ENCODE data around the gene CFD. TPM values are rescaled to one million over a fixed set of nuclear protein-coding genes. Genes with fewer than 3 reads are reported as not detected.
A peak's percentile ranks its signal among the peaks of the same experiment; 100 is the strongest.
"Not testable (repeated sequence)": the region's sequence is repeated elsewhere in the genome, so short reads cannot be mapped to it uniquely, and the experiment has no call there.

Gene CFD
- total RNA-seq, 2 donors from 2014 or later = 1.9 to 5.3 TPM

DNA sequence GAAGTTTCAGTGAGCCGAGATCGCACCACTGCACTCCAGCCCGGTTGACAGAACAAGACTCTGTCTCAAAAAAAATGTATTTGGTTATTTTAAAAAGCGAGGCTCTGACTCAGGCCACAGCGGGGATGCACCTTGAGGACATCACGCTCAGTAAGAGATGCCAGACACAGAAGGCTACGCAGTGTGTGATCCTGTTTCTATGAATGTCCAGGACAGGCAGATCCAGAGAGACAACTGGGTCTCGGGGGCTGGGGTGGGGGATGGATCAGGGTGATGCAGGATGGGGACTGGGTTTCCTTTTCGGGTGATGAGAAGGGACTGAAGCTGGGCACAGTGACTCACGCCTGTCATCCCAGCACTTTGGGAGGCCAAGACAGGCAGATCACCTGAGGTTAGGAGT is 28.1 kb downstream of the CFD start:
- Mint-ChIP-seq H3K27ac (peak overlapping the region; percentile 93), H3K4me3 (no peak overlapping the region)
- no peak for ATAC-seq

DNA sequence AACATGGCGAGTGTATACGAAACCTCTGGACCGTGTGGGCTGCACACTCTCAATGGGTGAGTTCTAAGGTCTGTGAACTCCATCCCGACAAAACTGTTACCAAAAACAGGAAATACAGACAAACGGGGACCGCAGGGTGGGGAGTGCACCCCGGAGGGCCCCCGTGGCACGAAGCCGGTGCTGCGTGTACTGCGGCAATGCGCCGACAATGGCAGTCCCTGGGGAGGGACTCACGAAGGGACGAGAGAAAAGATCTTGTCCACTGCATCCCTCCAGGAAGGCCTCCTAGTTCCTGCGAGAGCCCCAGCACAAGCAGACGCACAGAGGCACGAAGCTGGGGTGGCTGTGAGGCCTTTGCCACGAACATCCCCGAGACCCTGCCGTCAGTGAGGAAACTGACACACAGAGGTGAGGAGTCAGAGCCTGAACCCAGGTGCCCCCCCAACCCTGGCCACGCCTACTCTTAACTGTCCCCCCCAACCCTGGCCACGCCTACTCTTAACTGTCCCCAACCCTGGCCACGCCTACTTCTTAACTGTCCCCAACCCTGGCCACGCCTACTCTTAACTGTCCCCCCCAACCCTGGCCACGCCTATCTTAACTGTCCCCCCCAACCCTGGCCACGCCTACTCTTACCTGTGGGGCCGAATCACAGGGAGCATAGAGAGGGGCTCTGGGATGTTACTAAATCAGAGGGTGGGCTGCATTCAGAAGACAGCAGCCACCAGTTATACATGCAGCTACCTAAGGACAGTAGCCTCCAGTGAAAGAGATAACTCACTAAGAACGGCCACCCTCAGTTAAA is 29.3 kb downstream of the CFD start:
- H3K4me3 Mint-ChIP-seq = peak overlapping the region; percentile 82
- no peaks in the 10 kb centered on the region for H3K27me3 Mint-ChIP-seq
- ATAC-seq (peak; percentile 61), DNase-seq (peak in 1 of 3 donors; percentile 44)
- no peaks in the 10 kb centered on the region for H3K36me3 Mint-ChIP-seq (ENCODE audit: low read depth)
- H3K27ac Mint-ChIP-seq = peak overlapping the region; percentile 93
- H3K4me1 Mint-ChIP-seq = peaks cover 24% of the 10 kb centered on the region
- H3K9me3 ChIP-seq (ENCODE audit: control insufficient read depth, low read length, poor library complexity, severe bottlenecking) = no peaks in the 10 kb centered on the region

More for the DNA sequence above, 28.1 kb downstream of the CFD start:
- Mint-ChIP-seq H3K27me3 (no peaks in the 10 kb centered on the region), H3K4me1 (peaks cover 17% of the 10 kb centered on the region), H3K36me3 (ENCODE audit: low read depth) (no peaks in the 10 kb centered on the region)
- no peak for DNase-seq
- no peaks in the 10 kb centered on the region for H3K9me3 ChIP-seq (ENCODE audit: control insufficient read depth, low read length, poor library complexity, severe bottlenecking)

DNA sequence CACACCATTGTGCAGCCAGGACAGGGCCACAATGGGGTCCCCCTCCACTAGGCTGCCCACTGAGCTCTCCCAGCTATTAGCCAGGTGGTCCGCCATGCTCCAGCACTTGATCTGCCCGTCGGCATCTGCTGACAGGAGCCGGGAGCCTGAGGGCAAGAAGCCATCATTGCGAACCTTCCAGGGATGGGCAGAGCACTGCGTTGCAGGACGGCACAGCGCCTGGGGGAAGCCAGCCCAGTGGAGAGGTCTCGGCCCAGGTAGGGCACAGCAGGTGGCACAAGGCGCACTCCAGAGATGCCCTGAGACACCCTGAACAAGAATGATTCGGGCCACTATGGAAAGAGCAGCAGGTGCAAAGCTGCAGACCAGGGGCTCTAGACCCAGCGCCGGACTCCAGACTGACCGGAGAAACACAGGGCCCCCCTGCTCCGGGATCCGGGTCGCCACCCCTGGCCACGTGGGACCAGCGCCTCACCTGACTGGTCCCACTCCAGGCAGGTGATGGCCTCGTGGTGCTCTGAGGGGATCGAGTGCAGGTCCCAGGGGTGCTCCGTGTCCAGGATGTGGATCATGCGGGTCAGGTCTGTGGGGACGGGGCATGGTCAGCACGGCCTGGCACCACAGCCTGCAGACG is 30.3 kb downstream of the CFD start:
- ATAC-seq = no peak
- Mint-ChIP-seq H3K4me1 (peaks cover 24% of the 10 kb centered on the region), H3K4me3 (no peak overlapping the region), H3K36me3 (ENCODE audit: low read depth) (no peaks in the 10 kb centered on the region), H3K27me3 (no peaks in the 10 kb centered on the region), H3K27ac (no peak overlapping the region)
- no peak for DNase-seq
- H3K9me3 ChIP-seq (ENCODE audit: control insufficient read depth, low read length, poor library complexity, severe bottlenecking) = no peaks in the 10 kb centered on the region

DNA sequence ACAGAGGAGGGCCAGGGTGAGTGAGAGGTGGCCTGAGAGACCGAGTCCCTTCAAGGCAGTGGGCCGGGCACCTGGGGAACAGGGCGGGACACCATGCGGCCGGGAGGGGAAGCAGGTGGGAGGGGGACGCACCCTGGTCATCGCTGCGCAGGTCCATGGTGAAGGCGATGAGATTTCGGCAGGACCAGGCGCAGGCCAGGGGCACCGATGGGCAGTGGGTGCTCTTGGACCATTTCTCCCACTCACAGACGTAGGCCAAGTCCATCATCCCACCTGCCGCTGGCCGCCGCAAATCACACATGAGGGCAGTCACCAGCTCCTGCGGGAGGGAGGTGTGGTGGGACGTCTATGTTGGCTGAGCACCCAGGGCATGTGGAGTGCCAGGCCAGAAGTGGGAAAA is 31.4 kb downstream of the CFD start:
- DNase-seq (no peak), ATAC-seq (no peak)
- no peaks in the 10 kb centered on the region for H3K36me3 Mint-ChIP-seq (ENCODE audit: low read depth)
- peak overlapping the region; percentile 85 for H3K27ac Mint-ChIP-seq
- peak overlapping the region; percentile 82 for H3K4me3 Mint-ChIP-seq
- peaks cover 26% of the 10 kb centered on the region for H3K4me1 Mint-ChIP-seq
- H3K27me3 Mint-ChIP-seq = no peaks in the 10 kb centered on the region
- H3K9me3 ChIP-seq (ENCODE audit: control insufficient read depth, low read length, poor library complexity, severe bottlenecking) = no peaks in the 10 kb centered on the region

DNA sequence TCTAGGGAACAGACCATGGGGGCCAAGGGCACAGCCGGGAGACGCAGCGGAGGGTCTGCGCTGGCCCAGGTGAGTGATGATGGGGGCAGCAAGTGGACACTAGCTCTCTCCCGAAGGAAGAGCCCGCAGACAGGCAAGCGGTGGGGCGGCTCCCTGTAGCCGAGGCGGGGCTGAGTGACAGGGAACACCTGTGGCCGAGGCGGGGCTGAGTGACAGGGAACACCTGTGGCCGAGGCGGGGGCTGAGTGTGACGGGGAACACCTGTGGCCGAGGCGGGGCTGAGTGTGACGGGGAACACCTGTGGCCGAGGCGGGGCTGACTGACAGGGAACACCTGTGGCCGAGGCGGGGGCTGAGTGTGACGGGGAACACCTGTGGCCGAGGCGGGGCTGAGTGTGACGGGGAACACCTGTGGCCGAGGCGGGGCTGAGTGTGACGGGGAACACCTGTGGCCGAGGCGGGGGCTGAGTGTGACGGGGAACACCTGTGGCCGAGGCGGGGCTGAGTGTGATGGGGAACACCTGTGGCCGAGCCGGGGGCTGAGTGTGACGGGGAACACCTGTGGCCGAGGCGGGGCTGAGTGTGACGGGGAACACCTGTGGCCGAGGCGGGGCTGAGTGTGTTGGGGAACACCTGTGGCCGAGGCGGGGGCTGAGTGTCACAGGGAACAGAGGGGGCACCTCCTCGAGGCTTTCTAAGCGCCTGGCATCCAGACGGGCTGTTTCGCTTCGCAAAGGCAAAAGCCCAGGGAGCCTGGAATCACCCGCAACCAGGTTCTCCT is 32.1 kb downstream of the CFD start:
- peak overlapping the region; percentile 86 for H3K4me3 Mint-ChIP-seq
- not testable (repeated sequence) for H3K9me3 ChIP-seq (ENCODE audit: control insufficient read depth, low read length, poor library complexity, severe bottlenecking); H3K27me3 Mint-ChIP-seq; ATAC-seq; H3K36me3 Mint-ChIP-seq (ENCODE audit: low read depth); DNase-seq
- peaks cover 26% of the 10 kb centered on the region for H3K4me1 Mint-ChIP-seq
- peak overlapping the region; percentile 95 for H3K27ac Mint-ChIP-seq

DNA sequence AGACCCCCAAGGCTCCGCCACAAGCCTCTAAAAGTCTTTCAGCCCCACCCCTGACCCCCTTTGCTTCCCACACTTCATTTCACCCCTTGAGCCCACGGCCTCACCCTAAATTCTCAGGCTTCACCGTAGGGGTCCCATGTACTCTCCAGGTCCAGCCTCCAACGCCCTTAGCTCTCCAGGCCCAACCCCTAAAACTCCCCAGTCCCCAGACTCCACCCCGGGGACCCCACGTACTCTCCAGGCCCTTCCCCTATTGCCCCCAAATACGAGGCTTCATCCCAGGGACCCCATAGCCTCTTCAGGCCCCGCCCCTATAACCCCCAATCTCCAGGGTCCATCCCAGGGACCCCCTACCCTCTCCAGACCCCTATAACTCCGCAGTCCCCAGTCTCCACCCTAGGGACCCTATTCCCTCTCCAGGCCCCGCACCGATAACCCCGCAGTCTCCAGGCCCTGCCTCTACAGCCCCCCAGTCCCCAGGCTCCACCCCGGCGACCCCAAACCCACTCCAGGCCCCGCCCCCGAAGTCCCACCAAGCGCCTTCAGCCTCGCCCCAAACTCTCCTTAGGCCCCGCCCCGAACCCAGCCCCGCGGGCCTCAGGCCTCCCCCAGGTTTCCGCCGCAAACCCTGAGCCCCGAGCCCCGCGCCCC is 32.9 kb downstream of the CFD start:
- peaks cover 26% of the 10 kb centered on the region for H3K4me1 Mint-ChIP-seq
- H3K36me3 Mint-ChIP-seq (ENCODE audit: low read depth) = no peaks in the 10 kb centered on the region
- no peaks in the 10 kb centered on the region for H3K27me3 Mint-ChIP-seq
- H3K4me3 Mint-ChIP-seq = peak overlapping the region; percentile 86
- H3K9me3 ChIP-seq (ENCODE audit: control insufficient read depth, low read length, poor library complexity, severe bottlenecking) = no peaks in the 10 kb centered on the region
- H3K27ac Mint-ChIP-seq = peak overlapping the region; percentile 95
- ATAC-seq (no peak), DNase-seq (peak in 1 of 3 donors; percentile 53)

DNA sequence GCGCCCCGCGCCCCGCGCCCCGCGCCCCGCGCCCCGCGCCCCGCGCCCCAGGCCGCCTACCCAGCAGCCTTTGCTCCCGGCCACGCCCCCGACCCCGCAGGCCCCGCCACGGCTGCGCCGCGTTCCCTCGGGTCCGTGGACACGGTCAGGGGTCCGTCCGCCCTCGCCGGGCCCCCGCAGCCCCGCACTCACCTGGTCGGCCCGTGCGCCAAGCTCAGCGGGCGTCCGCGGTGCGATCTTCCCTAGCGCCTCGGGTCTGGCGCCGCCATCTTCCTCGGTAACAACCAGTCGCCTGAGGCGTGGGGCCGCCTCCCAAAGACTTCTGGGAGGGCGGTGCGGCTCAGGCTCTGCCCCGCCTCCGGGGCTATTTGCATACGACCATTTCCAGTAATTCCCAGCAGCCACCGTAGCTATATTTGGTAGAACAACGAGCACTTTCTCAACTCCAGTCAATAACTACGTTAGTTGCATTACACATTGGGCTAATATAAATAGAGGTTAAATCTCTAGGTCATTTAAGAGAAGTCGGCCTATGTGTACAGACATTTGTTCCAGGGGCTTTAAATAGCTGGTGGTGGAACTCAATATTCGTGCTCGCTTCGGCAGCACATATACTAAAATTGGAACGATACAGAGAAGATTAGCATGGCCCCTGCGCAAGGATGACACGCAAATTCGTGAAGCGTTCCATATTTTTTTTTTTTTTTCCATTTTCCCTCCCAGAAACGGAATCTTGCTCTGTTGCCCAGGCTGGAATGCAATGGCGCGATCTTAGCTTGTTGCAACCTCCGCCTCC is 33.6 kb downstream of the CFD start, which contains the start of the genes MED16 and RNU6-9:
MED16 (minus strand) TSS at position 294 of the 796 bp plus-strand sequence. CDS start 2,056 bp downstream, outside the sequence.
RNU6-9 (plus strand) TSS at position 591 of the 796 bp plus-strand sequence.
- Mint-ChIP-seq H3K4me3 (peak within 1 kb of the TSS; percentile 86), H3K27ac (peak within 1 kb of the TSS; percentile 95)
- DNase-seq = peak; percentile 85 to 87 (median 87)

DNA sequence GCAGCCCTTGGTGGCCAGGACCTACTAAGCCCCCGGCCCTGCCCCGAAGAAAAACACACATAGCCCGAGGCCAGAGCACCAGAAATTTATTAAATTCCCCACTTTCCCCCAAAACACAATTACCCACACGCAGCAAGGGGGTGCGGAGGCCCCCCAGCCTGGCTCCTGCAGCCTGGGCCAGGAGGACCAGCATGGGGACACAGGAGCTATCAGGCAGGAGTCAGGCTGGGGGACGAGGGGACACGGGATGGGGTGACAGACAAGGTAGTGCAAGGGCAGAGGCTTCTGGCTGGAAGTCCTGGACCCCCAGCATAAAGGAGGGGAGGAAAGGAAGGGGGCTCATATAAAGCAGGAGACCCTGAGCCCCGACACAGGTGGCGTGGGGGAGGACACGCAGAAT is 37.0 kb downstream of the CFD start:
- H3K4me1 Mint-ChIP-seq = peaks cover 16% of the 10 kb centered on the region
- ATAC-seq = no peak
- no peak overlapping the region for H3K4me3 Mint-ChIP-seq
- no peaks in the 10 kb centered on the region for H3K36me3 Mint-ChIP-seq (ENCODE audit: low read depth)
- no peaks in the 10 kb centered on the region for H3K27me3 Mint-ChIP-seq
- DNase-seq = no peak
- no peaks in the 10 kb centered on the region for H3K9me3 ChIP-seq (ENCODE audit: control insufficient read depth, low read length, poor library complexity, severe bottlenecking)
- no peak overlapping the region for H3K27ac Mint-ChIP-seq

More for the DNA sequence above, 33.6 kb downstream of the CFD start, which contains the start of the genes MED16 and RNU6-9:
- H3K27me3 Mint-ChIP-seq = no peaks in the 10 kb centered on the region
- H3K9me3 ChIP-seq (ENCODE audit: control insufficient read depth, low read length, poor library complexity, severe bottlenecking) = no peaks in the 10 kb centered on the region
- peaks cover 26% of the 10 kb centered on the region for H3K4me1 Mint-ChIP-seq
- peak; percentile 88 for ATAC-seq
- H3K36me3 Mint-ChIP-seq (ENCODE audit: low read depth) = no peaks in the 10 kb centered on the region

DNA sequence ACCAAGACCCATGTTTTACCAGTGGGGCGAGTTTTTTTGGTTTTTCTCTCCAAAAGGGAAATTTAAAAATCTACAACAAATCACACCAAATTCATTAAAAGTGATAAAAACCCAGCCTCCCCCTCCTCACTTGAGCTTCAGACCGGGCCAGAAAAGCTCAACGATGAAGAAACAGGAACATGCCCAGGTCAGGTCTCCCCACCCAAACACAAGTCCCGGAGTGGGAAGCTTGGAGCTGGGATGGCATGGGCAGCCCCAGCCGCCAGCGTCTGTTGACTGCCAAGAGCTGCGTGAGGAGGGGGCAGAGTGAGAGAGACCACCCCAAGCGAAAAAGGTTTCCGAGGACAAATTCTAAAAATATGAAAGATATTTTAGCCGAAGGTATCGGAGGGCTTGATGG is 37.5 kb downstream of the CFD start:
- H3K9me3 ChIP-seq (ENCODE audit: control insufficient read depth, low read length, poor library complexity, severe bottlenecking) = no peaks in the 10 kb centered on the region
- peak overlapping the region; percentile 31 for H3K4me3 Mint-ChIP-seq
- H3K4me1 Mint-ChIP-seq = peaks cover 16% of the 10 kb centered on the region
- no peaks in the 10 kb centered on the region for H3K27me3 Mint-ChIP-seq
- peak overlapping the region; percentile 79 for H3K27ac Mint-ChIP-seq
- H3K36me3 Mint-ChIP-seq (ENCODE audit: low read depth) = no peaks in the 10 kb centered on the region
- DNase-seq (no peak), ATAC-seq (no peak)

DNA sequence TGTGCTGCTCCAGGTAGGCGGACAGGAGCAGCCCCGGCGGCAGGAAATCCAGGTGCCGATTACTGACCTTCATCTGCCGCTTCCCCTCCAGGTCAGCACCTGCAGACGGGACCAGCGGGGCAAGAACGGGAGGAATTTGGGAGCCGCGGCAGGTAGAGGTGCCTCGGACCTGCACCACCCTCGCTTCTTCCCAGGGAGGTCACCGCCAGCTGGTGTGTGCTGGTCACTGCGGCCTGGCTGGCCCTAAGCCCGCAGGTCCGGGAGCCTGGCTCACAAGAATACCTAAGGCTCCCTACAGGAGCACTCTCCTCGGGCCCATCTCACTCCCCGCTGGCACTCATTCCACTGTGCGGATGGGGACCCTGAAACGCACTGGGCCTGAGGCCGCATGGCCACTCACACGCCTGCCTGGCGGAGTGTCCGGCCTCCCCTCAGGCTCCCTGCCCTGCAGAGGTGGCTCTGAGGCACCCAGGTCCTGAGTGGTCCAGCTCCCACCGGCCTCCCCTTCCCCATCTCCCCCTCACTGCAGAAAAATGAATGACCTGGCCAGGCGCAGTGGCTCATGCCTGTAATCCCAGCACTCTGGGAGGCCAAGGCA is 38.1 kb downstream of the CFD start:
- Mint-ChIP-seq H3K27ac (peak overlapping the region; percentile 79), H3K4me3 (no peak overlapping the region), H3K27me3 (no peaks in the 10 kb centered on the region), H3K36me3 (ENCODE audit: low read depth) (no peaks in the 10 kb centered on the region), H3K4me1 (peaks cover 14% of the 10 kb centered on the region)
- ATAC-seq (no peak), DNase-seq (no peak)
- no peaks in the 10 kb centered on the region for H3K9me3 ChIP-seq (ENCODE audit: control insufficient read depth, low read length, poor library complexity, severe bottlenecking)

DNA sequence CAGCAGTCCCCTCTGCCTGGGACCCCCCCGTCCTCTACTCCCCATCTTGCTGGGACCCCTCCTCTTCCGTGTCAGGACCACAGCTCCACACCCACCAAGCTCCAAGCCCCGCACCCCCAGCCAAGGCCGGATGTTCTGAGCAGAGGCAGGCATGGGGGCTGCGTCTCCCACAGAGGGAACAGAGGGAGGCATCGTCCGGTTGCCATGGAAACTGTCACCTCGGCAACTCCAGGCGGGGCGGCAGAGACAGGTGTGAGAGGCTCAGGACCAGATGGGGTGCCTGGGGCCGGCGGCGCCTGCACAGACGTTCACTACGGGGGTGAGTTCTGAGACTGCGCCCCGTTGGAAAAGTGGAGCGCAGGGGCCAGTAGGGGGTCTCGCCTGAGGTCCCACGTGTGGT is 39.2 kb downstream of the CFD start:
- no peak overlapping the region for H3K4me3 Mint-ChIP-seq
- peaks cover 7% of the 10 kb centered on the region for H3K4me1 Mint-ChIP-seq
- ATAC-seq = peak; percentile 16
- no peaks in the 10 kb centered on the region for H3K36me3 Mint-ChIP-seq (ENCODE audit: low read depth)
- H3K27me3 Mint-ChIP-seq = no peaks in the 10 kb centered on the region
- no peak for DNase-seq
- no peak overlapping the region for H3K27ac Mint-ChIP-seq
- no peaks in the 10 kb centered on the region for H3K9me3 ChIP-seq (ENCODE audit: control insufficient read depth, low read length, poor library complexity, severe bottlenecking)

Measured in T-helper 17 cell (primary cell).